GM10266 (cell line): ENCODE measurements around the gene PSMA2.

ENCODE experiments used
- DNase-seq: peaks from one replicate; pipeline ENCODE4 v3.0.0; 2012; ENCODE audit errors: extremely low spot score
- TF ChIP-seq, protein P1 (sequence below): IDR thresholded peaks from 2 replicates; pipeline ENCODE4 v1.5.1; 2012; ENCODE audit warnings: mild to moderate bottlenecking, low read depth; ENCODE audit not compliant: control insufficient read depth, insufficient read depth; ENCODE audit errors: missing control alignments

PSMA2 gene

DNA sequence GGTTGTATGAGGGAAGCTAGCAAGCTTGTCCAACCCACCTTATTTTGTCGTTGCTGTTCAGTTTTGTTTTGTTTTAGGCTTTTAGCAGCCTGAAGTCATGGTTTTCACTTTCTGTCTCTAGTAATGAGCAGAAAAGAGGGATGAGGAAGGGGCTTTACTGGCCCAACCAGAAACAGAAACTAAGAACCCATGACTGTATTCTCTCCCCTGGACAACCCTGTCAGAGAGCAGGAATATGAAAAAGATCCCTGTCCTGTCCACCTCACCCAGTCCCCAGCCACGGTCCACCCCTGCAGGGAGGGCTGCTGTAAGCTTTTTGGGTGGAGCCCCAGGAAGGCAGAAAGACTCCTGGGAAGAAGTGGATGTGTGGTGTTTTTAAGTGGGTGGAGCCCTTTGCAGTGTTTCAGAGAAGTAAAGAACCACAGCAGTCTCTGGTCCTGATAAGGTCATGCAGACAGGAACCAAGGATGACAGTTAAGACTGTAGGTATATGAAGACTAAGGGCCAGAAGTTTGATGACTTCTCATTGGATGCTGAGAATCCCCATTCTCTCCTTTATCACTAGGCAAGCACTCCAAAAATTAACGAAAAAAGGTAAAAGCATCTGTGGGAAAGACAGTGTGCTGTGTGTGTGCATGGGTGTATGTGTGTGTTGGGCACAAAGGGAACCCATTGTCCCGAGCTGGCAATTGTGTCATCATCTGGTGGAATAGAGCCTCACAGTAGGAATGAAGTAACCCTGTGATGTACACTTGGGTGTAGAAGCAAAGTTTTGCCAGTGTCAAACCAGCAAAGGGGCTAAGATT, 14.1 kb upstream of the PSMA2 start:
- peak; percentile 24 for DNase-seq

DNA sequence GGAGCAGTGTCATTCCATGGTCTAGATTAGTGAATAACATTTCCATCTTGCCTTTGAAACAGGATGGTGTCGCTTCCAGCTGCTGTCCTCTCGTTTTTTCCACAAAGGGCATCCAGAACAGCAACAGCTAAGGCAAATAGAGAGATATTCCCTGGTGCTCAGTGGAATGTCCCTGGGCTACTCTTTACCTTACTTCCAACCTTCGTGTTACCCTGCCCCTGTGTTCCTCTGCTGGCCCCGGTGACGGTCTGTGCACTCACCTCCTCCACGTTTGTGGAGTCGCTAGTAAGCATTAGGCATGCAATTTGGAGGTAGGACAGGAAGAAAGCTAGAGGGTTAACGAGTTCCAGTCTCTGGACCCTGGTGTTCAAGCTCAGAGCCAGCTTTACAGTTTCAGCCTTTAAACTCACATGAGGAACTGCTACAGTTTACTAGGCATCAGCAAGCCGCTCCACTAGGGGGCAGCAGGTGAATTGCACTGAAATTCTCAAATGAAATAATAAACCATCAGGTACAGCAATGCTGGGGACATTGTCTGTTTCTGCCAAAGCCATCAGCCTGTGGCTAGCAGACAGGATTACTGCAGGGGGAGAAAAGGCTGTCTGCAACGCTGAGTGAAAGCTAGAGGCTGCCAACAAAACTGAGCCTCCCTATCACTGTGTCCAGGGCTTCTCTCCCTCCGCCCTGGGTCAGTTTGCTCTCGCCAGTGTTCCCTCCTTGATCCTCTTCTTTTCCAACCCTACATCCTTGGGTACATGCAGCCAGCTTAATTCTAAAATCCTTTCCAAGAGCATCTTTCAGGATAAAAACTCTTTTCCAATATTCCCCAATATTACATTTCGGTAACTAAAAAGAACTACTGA, 9.2 kb upstream of the PSMA2 start:
- DNase-seq = peak; percentile 47
- TF ChIP-seq, protein P1, sequence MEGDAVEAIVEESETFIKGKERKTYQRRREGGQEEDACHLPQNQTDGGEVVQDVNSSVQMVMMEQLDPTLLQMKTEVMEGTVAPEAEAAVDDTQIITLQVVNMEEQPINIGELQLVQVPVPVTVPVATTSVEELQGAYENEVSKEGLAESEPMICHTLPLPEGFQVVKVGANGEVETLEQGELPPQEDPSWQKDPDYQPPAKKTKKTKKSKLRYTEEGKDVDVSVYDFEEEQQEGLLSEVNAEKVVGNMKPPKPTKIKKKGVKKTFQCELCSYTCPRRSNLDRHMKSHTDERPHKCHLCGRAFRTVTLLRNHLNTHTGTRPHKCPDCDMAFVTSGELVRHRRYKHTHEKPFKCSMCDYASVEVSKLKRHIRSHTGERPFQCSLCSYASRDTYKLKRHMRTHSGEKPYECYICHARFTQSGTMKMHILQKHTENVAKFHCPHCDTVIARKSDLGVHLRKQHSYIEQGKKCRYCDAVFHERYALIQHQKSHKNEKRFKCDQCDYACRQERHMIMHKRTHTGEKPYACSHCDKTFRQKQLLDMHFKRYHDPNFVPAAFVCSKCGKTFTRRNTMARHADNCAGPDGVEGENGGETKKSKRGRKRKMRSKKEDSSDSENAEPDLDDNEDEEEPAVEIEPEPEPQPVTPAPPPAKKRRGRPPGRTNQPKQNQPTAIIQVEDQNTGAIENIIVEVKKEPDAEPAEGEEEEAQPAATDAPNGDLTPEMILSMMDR = peak; percentile 81

More for the DNA sequence above, 14.1 kb upstream of the PSMA2 start:
- TF ChIP-seq, protein P1 = no peak

DNA sequence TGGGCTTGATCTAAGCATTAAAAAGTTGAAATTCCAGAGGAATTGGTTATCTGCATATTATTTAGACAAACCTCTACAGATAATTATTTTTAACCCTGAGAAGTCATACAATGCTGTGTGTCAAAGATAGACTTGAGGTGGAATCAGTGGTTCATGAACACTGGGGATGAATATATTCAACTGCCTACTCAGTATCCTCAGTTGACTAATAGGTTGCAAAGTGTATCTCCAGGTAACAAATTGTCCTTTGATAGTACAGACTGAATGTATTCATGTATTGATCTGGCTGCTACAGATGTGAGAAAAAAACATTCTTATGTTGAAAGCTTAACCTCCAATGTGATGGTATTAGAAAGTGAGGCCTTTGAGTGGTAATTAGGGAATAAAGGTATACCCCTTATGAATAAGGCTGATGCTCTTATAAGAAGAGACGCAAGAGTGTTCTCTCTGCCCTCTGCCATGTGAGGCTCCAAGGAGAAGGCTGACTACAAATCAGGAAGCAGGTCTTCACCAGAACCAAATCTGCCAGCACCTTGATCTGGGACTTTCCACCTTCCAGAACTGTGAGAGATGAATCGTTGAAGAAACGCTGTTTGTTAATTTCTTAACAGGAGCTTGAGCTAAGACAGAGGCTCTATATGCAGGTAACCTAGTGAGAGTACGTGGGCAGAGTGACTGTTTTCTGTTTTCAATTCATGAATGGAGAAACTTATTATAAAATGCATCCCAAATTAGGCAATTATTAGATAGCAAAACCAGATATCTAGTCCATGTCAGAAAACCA, 7.7 kb upstream of the PSMA2 start:
- TF ChIP-seq, protein P1 = no peak
- no peak for DNase-seq

DNA sequence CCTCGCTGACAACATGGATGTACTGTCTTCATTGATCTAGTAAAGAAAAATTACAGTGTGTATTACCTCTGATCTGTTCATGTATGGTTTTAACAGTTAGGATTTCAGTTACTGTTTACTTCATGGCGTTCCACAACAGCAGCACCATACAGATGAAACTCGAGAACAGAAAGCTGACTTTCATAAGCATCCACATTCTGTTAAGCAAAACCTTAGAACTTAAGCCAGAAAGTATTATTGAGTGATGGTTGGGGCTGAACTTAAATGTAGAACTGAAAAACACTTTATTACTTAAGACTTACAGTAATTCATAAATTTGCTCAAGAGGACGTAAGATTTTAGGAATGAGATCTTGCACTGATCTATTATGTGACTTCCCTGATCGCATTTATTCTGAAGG, 3.9 kb upstream of the PSMA2 start:
- no peak for DNase-seq
- TF ChIP-seq, protein P1 = no peak

DNA sequence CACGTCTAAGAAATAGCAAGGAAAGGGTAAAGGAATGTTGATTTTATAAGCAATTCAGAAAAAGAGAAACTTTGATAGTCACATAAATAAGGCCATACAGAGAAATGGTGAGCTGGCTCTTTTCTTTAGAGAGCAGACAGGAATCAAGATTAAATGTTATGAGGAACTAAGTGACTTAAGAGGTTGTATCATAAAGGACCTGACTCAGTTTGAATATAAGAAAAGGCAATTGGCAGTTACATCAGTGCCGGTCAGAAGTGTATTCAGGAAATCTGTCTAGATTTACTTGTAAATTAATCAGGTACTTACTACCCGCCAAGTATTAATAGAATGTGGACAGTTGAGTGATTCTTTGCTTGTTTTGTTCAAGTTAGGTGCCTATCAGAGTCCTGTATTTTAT, 2.3 kb upstream of the PSMA2 start:
- no peak for DNase-seq
- TF ChIP-seq, protein P1 = no peak

DNA sequence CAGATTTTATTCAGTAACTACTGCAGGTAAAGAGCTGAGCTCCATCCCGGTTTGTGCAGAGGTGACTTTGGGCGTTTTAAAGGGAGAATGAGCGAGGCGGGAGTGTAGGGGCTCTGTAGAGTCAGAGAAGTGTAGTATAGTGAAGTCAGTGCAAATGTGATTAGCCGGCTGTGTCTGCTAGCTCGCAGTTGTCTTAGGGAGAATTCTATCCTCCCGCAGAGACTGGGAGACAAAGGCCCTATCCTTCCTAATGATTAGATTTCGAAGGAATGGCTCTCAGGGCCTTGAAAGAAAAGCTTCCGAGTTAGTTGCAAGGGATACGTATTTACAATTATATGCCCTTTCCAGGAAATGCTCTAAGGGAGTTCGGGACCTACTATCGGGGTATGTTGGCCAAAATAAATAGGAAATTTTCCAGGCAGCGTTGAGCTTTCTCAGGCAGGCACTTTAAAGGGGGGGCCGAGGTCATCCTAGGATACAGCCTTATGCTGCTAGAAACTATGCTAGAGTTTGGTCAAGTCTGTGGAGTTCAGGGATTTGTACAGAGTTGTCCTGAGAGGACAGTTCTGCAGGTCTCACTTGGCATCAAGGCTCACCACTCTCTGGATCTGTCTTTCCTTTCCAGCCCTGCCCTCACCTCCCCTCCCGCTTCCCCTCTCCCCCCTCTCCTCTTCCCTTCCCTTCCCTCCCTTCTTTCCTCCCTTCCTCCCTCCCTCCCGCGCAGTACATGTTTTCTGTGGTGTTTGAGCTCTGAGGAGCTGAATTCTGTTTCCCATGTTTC, 1.0 kb upstream of the PSMA2 start:
- no peak for DNase-seq
- TF ChIP-seq, protein P1 = no peak
